AG08395 (cell line): ENCODE results near the gene DCAF6.

Source experiments
- DNase-seq: peaks from one replicate; pipeline ENCODE4 v3.0.0; 2012; ENCODE audit warnings: mixed read lengths, low spot score

The DCAF6 gene

GRCh38 chr1:167968569-167968968, 32.1 kb downstream of the DCAF6 start:
- DNase-seq, result no peak

- DNase-seq, result no peak
Measured at GRCh38 chr1:167973832-167974231, 37.3 kb downstream of the DCAF6 start.

- no peak for DNase-seq
Measured at GRCh38 chr1:167974698-167975097, 38.2 kb downstream of the DCAF6 start.

GRCh38 chr1:167977245-167977644, 40.8 kb downstream of the DCAF6 start:
- DNase-seq, result no peak

- no peak for DNase-seq
Measured at GRCh38 chr1:167981933-167982332, 45.5 kb downstream of the DCAF6 start.

- DNase-seq, result no peak
Measured at GRCh38 chr1:167983797-167984420, 47.4 kb downstream of the DCAF6 start.

- DNase-seq, result no peak
Measured at GRCh38 chr1:167984886-167985489, 48.5 kb downstream of the DCAF6 start.

- DNase-seq, result no peak
Measured at GRCh38 chr1:167987174-167987573, 50.7 kb downstream of the DCAF6 start.

- no peak for DNase-seq
Measured at GRCh38 chr1:167991546-167991945, 55.1 kb downstream of the DCAF6 start.

- no peak for DNase-seq
Measured at GRCh38 chr1:167993720-167994119, 57.2 kb downstream of the DCAF6 start.

GRCh38 chr1:167994560-167994959, 58.1 kb downstream of the DCAF6 start:
- DNase-seq, result no peak

- DNase-seq, result no peak
Measured at GRCh38 chr1:167995038-167995437, 58.6 kb downstream of the DCAF6 start.

GRCh38 chr1:167996266-167996665, 59.8 kb downstream of the DCAF6 start:
- DNase-seq, result no peak

GRCh38 chr1:167997037-167997575, 60.6 kb downstream of the DCAF6 start:
- no peak for DNase-seq

- no peak for DNase-seq
Measured at GRCh38 chr1:167999877-168000276, 63.4 kb downstream of the DCAF6 start.

GRCh38 chr1:168000656-168001055, 64.2 kb downstream of the DCAF6 start:
- no peak for DNase-seq

- DNase-seq, result no peak
Measured at GRCh38 chr1:168001213-168001612, 64.7 kb downstream of the DCAF6 start.

- DNase-seq, result no peak
Measured at GRCh38 chr1:168004531-168004930, 68.0 kb downstream of the DCAF6 start.

- no peak for DNase-seq
Measured at GRCh38 chr1:168005529-168005928, 69.0 kb downstream of the DCAF6 start.

GRCh38 chr1:168007691-168008090, 71.2 kb downstream of the DCAF6 start:
- DNase-seq, result no peak

- DNase-seq, result no peak
Measured at GRCh38 chr1:168008595-168008994, 72.1 kb downstream of the DCAF6 start.

- DNase-seq, result no peak
Measured at GRCh38 chr1:168009322-168009721, 72.8 kb downstream of the DCAF6 start.

- no peak for DNase-seq
Measured at GRCh38 chr1:168019407-168019806, 82.9 kb downstream of the DCAF6 start.

GRCh38 chr1:168031198-168031597, 94.7 kb downstream of the DCAF6 start:
- DNase-seq, result no peak
